T-helper 22 cell (primary cell): ENCODE data around the gene SDK1.
"Not testable (repeated sequence)": the region's sequence is repeated elsewhere in the genome, so short reads cannot be mapped to it uniquely, and the experiment has no call there.

Experiments
- DNase-seq: peaks from one replicate; pipeline ENCODE4 v3.0.0-alpha.2; 2020; ENCODE audit warnings: low read depth

SDK1 gene

GRCh38 chr7:3670898-3671297 is 369.8 kb downstream of the SDK1 start:
- DNase-seq, result no peak

DNA sequence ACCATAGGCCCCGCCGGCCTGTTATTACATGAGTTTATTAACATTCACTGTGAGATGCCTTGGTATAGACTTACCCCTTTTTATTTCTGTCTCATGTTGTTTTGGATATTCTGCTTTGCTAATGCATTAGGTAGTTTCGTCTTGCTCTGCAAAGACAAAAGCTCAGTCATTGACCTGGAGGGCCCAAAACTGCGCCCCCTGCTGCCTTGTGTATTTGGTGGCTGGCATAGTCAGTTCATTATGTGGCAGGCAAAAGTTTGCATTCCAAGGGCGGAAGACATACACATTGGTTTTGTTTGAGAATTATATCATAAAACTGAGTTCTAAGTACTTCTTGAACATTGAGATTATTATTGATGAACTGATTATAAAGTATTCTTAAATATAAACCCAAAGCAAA is 372.5 kb downstream of the SDK1 start:
- no peak for DNase-seq

DNA sequence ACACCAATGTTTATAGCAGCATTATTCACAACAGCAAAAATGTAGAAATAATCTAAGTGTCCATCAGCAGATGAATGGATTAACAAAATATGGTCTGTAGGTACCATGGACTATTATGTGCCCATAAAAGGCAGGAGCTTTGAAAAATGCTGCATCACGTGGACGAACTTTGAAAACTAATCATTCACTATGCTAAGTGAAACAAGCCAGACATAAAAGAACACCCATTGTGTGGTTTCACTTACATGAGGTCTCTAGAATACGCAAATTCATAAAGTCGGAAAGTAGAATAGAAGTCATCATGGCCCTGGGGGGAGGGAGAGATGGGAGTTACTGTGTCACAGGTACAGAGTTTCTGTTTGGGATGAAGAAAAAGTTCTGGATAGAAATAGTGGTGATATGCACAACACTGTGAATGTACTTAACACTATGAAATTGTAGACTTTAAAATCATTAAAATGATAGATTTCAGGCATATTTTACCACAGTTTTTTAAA is 377.3 kb downstream of the SDK1 start:
- no peak for DNase-seq

DNA sequence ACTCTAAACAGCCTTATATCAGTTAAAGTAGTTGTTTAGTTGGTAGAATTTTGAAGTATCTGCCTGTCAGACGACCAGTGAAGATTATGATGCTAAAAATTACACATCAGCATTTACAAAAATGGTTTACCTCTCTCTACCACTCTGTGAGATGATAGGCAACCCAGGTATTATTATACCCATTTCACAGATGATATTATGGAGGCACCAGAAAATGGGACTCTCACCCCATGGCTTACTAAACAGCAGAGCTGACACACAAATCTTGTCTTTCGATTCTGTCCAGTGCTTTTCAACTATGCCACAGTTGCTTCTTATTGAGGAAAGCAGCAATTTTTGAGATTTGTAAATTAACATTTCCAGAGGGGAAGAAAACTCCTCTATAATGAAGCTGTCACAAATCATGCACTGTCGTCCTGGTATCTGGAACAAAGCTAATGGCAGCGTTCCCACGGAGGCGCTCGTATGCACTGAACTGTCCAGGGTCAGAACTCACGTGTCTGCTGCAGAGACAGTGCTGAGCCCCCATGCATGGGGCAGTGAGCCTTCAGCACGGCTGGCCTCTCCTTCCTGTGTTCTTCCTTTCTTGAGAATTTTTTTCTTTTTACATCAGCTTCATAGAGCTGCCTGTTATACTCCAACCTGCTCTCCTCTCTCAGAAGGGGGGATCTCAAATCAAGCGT is 381.1 kb downstream of the SDK1 start:
- DNase-seq, result no peak

GRCh38 chr7:3683546-3684539 is 382.8 kb downstream of the SDK1 start:
- DNase-seq, result no peak

- no peak for DNase-seq
These were observed 387.0 kb downstream of the SDK1 start for GRCh38 chr7:3688071-3688470.

DNA sequence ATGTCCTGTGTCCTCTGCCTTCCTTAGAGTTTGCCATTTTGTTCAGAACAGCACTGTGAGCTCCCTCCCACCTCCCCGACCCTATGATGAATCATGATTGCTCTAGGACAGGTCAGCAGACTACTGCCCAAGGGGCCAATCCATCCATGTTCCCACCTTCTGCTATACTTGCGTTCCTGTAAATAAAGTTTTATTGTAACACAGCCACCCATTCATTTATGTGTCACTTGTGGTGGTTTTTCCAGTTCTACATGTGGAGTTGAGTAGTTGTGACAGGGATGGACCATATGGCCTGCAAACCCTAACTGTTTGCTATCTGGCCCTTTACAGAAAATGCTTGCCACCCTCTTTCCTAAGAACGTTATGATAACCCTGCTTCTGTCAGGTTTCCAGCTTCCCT is 387.8 kb downstream of the SDK1 start:
- DNase-seq, result no peak

- DNase-seq, result no peak
These were observed 390.6 kb downstream of the SDK1 start for GRCh38 chr7:3691478-3692158.

DNA sequence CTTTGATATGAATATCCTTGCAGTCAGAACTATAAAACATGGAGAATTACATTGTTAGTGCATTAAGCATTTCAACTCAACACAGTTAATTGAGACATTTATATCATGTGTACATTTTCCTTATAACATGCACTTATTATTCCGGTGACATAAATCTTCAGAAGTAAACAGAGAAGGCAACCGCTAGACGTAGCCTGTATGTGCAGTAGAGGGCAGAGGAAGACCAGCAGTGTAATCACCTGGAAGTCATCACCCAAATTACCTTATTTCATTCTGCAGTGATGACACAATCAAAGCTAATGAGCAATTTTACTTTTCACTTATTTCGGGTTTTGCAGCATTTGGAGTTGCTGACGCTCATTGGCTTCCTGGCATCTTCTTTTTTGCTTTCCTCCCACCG is 394.6 kb downstream of the SDK1 start:
- DNase-seq, result no peak

DNA sequence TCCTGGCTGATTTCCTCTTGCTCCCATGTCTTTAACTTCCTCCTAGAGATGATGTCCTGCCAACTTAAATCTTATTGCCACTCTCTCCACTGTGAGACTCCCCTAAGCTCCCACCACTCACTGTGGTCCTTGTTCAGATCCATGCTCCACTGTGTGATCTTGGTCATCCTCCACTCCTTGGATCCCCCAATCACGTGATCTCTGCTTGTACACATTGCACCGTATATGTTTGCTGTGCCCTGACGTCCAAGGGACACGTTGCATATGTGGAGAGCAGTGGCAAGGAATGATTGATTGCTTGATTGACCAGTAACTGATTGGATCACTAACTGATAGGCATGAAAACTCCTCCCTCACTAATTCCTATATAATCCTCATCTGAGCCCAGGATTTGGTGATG is 395.1 kb downstream of the SDK1 start:
- DNase-seq, result no peak

GRCh38 chr7:3697472-3697871 is 396.4 kb downstream of the SDK1 start:
- DNase-seq, result no peak

DNA sequence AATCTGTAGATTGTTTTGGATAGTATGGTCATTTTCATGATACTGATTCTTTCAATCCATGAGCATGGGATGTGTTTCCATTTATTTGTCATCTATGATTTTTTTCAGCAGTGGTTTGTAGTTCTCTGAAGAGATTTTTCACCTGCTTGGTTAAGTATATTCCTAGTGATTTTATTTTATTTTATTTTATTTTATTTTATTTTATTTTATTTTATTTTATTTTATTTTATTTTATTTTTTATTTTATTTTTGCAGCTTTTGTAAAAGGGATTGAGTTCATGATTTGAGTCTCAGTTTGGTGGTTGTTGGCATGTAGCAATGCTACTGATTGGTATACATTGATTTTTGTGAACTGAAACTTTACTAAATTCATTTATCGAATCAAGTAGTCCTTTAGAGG is 404.2 kb downstream of the SDK1 start:
- DNase-seq, result no peak

DNA sequence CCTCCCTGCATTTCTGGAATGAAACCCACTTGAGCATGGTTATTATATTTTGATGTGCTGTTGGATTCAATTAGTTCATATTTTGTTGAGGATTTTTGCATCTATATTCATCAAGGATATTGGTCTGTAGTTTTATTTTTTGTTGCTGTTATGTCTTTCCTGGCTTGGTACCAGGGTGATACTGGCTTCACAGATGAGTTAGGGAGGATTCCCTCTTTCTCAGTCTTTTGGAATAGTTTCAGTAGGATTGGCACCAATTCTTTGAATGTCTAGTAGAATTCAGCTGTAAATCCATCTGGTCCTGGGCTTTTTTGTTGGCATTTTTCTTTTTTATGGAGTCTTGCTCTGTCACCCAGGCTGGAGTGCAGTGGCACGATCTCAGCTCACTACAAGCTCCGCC is 405.0 kb downstream of the SDK1 start:
- DNase-seq, result not testable (repeated sequence)

DNA sequence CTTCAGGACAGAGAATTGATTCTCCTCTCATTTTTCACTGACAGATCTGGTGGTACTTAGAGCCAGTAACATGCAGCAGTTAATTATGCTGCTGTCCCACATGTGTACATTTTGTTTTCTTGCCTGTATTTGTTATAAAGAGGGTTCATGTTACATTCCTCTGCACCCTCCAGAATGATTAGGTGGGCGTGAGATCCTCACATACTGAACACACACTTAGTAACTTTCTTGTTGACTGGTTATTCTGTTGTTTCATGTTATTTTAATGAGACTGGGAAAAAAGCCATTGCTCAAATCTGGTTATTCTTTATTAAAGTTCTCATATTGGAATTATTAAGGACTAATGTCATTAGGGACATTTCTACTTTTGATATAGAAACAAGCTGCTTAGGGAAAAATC is 409.1 kb downstream of the SDK1 start:
- no peak for DNase-seq

DNA sequence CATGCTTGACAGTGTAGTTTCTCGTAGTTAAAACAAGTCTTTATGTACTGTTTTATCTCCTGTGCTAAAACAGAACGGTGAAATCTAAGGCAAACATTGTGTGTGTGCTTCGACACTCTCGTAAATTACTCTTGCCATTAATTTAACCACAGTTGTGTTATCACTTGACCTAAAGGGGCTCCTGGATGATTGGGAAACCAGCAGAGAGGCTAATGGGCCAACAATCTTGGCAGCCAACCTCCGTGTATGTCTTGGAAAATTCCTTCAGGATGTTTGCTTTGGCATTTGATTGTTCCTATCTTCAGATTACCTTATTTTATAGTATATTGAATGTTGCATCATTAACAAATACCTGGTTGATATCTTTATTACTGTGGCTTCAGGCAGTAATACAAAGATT is 409.5 kb downstream of the SDK1 start:
- DNase-seq, result no peak

- DNase-seq, result no peak
These were observed 411.8 kb downstream of the SDK1 start for GRCh38 chr7:3712841-3713240.

- no peak for DNase-seq
These were observed 420.4 kb downstream of the SDK1 start for GRCh38 chr7:3721422-3721821.

DNA sequence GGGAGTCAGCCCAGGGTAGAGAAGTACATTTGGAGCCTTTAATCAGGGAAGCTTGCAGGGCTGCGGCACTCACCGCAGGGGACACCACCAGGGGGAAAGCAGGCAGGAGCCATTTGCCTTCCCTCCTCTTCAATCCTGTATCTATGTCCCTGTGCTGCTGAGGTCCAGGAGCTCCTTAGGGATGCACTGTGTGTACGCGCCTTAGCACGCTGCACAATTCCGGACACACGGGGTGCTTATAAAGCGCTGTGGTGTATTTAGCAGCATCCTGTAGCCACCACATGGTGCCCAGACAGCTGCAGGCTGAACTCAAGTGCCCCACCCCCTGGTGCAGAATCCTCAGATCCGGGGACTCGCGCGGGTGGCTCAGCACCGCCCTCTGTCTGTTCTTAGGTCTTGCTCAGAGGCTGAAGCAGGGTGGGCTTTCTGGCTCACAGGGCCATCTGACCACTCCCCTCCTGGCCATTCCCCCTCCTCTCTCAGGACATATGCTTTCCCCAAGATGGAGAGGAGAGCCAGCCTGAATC is 421.4 kb downstream of the SDK1 start:
- no peak for DNase-seq

DNA sequence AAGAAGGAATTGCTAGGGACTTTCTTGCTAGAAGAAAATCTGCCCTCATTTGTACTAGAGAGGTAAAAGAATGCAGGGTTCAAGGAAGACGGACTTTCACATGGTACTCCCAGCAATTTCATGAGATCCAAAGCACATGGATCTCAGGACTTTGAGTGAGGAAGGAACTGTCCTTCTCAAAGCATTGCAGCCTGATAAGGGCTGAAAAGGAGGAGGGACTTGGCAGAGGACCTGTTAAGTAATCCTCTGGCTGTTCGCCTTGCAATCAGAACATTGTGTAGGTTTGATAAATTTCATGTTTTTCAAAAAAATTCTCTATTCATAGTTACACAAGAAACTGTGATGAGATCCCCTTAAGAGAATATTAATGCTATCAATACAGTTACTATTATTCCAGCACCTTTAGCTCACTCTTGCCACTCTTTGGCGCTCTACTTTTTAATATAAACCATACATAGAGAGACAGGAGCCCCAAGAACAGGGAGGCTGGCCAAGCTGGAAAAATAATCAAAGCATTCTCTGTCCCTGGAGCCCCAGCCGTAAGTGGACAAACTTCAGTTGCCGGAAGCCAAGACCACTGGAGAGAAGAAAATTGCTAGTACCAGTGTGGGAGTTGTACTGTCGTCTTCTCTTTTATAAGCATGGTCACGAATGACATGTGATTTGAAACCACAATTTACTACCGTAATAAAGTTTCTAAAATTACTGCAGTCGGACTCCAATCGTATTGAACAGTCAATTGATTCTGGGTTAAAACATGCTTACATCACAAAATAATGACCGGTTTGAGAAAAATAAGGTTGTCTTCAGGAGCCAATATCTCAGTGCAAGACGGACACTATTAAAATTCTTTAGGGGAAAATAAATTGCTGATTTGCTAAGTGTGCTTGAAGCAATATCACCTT is 424.4 kb downstream of the SDK1 start:
- no peak for DNase-seq

- DNase-seq, result no peak
These were observed 429.2 kb downstream of the SDK1 start for GRCh38 chr7:3730276-3730675.

- no peak for DNase-seq
These were observed 431.4 kb downstream of the SDK1 start for GRCh38 chr7:3732395-3733005.
